ENCODE data around the gene CROCC2. TPM values are rescaled to one million over a fixed set of nuclear protein-coding genes. Genes with fewer than 3 reads are reported as not detected.

The CROCC2 gene
- total and polyA plus RNA-seq, 8 donors = 0.03 to 4.9 TPM; not detected in 6

GRCh38 chr2:240877460-240878340 is 28.4 kb upstream of the CROCC2 start:
- H3K4me3 ChIP-seq = no peak overlapping the region
- no peaks in the 10 kb centered on the region for H3K9me3 ChIP-seq
- no peak overlapping the region for H3K27ac ChIP-seq
- no peaks in the 10 kb centered on the region for H3K27me3 ChIP-seq
- H3K36me3 ChIP-seq = no peaks in the 10 kb centered on the region
- intact Hi-C loops (cut with DNase I; ENCODE audit: low total_unique reads) = no loop called here
- WGBS, 5 donors = 88 to 94% (median 93%) methylated on average over 8 to 40 of the region's 40 CpGs
- peaks cover 0 to 9% (median 6%) of the 10 kb centered on the region in 4 donors for H3K4me1 ChIP-seq
- DNase-seq = peak in 1 of 2 donors; percentile 4
- no peak for TF ChIP-seq CTCF (IDR thresholded peaks at IDR 0.05)
- no peak for TF ChIP-seq POLR2AphosphoS5 (IDR thresholded peaks at IDR 0.05)
- no peak for TF ChIP-seq POLR2A (IDR thresholded peaks at IDR 0.05)
- TF ChIP-seq EP300 (IDR thresholded peaks at IDR 0.05) = no peak

GRCh38 chr2:240878341-240878936 is 27.7 kb upstream of the CROCC2 start:
- intact Hi-C loops (cut with DNase I; ENCODE audit: low total_unique reads) = no loop called here
- Histone ChIP-seq H3K4me1 (peaks cover 0 to 9% (median 6%) of the 10 kb centered on the region in 4 donors), H3K27ac (no peak overlapping the region), H3K9me3 (no peaks in the 10 kb centered on the region), H3K36me3 (no peaks in the 10 kb centered on the region), H3K27me3 (no peaks in the 10 kb centered on the region), H3K4me3 (no peak overlapping the region)
- TF ChIP-seq EP300 (IDR thresholded peaks at IDR 0.05) = no peak
- no peak for TF ChIP-seq POLR2AphosphoS5 (IDR thresholded peaks at IDR 0.05)
- no peak for TF ChIP-seq CTCF (IDR thresholded peaks at IDR 0.05)
- TF ChIP-seq POLR2A (IDR thresholded peaks at IDR 0.05) = no peak
- DNase-seq = no peak
- WGBS, 5 donors = 87 to 91% (median 89%) methylated on average over 4 to 18 of the region's 18 CpGs

GRCh38 chr2:240879105-240879504 is 27.0 kb upstream of the CROCC2 start:
- 71 to 90% (median 83%) methylated on average over 7 of the region's 7 CpGs for WGBS, 5 donors
- TF ChIP-seq POLR2A (IDR thresholded peaks at IDR 0.05) = no peak
- TF ChIP-seq CTCF (IDR thresholded peaks at IDR 0.05) = no peak
- TF ChIP-seq EP300 (IDR thresholded peaks at IDR 0.05) = no peak
- no peak for TF ChIP-seq POLR2AphosphoS5 (IDR thresholded peaks at IDR 0.05)
- intact Hi-C loops (cut with DNase I; ENCODE audit: low total_unique reads) = no loop called here
- Histone ChIP-seq H3K9me3 (no peaks in the 10 kb centered on the region), H3K36me3 (no peaks in the 10 kb centered on the region), H3K4me1 (peaks cover 0 to 8% (median 6%) of the 10 kb centered on the region in 4 donors), H3K27ac (no peak overlapping the region), H3K27me3 (no peaks in the 10 kb centered on the region), H3K4me3 (no peak overlapping the region)
- DNase-seq = no peak

GRCh38 chr2:240881913-240882312 is 24.2 kb upstream of the CROCC2 start:
- DNase-seq = peak in 1 of 2 donors; percentile 65
- no peak overlapping the region for H3K4me3 ChIP-seq
- no peak overlapping the region for H3K27ac ChIP-seq
- TF ChIP-seq POLR2AphosphoS5 (IDR thresholded peaks at IDR 0.05) (no peak), EP300 (IDR thresholded peaks at IDR 0.05) (no peak), POLR2A (IDR thresholded peaks at IDR 0.05) (no peak), CTCF (IDR thresholded peaks at IDR 0.05) (no peak)
- H3K27me3 ChIP-seq = no peaks in the 10 kb centered on the region
- H3K36me3 ChIP-seq = no peaks in the 10 kb centered on the region
- intact Hi-C loops (cut with DNase I; ENCODE audit: low total_unique reads) = no loop called here
- 48 to 72% (median 58%) methylated on average over 6 of the region's 6 CpGs for WGBS, 5 donors
- H3K9me3 ChIP-seq = no peaks in the 10 kb centered on the region
- peaks cover 0 to under 1% (median under 1%) of the 10 kb centered on the region in 4 donors for H3K4me1 ChIP-seq
